Vagina (tissue), 2 donors: ENCODE measurements around the gene FGD4.

Source experiments
- CTCF ChIP-seq, 3 experiments: fragments of 450-650 bp in 2 of 3; fragments of 200-600 bp in 1 of 3; sonication (generic) in 1 of 3; IDR thresholded peaks; one replicate each; pipeline ENCODE4 v1.5.1; 2017 to 2019; ENCODE audit warnings: antibody characterized with exemption in 3 of 3, mild to moderate bottlenecking in 2 of 3, moderate library complexity in 2 of 3
- POLR2AphosphoS5 ChIP-seq, 2 donors: sonication (generic); formaldehyde crosslinking; IDR thresholded peaks; one replicate each; pipeline ENCODE4 v1.9.0; 2017; ENCODE audit warnings: antibody characterized with exemption in 2 of 2, mild to moderate bottlenecking in 2 of 2, low read depth in 1 of 2; ENCODE audit not compliant: insufficient read depth in 1 of 2

DNA sequence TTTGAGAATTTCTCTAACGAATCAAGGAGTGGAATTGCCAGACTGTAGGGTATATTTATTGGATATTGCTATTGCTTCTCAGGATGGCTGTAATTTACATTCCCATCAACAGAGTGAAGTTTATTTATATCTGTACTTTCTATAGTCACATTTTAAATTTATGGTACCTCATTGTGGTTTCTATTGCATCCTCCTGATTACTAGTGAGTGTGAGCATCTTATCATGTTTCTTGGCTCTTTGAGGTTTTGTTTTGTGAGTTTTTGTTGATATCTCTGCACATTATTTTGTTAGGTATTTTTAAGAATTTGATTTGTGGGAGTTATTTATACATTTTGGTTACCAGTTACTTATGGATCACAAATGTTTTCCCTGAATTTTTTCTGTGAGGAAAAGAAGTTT, 293.7 kb downstream of the FGD4 start:
- TF ChIP-seq POLR2AphosphoS5 (IDR thresholded peaks at IDR 0.05; ENCODE audit: insufficient read depth in 1 of 2, low read depth in 1 of 2) (no peak), CTCF (IDR thresholded peaks at IDR 0.05) (no peak)
